Measurements from ENCODE around the gene LMO7.

Gene LMO7

GRCh38 chr13:75748874-75749273 is 112.7 kb downstream of the LMO7 start:
- DNase-seq (ENCODE audit: low read depth in 1 of 2, low spot score in 1 of 2): no peak
- Histone ChIP-seq H3K4me3 (replicated peaks; ENCODE audit: insufficient read depth, low read length) (no peak overlapping the region), H3K27ac (replicated peaks) (no peak overlapping the region), H3K27me3 (ENCODE audit: insufficient read depth, poor library complexity, severe bottlenecking) (no peaks in the 10 kb centered on the region)
- TF ChIP-seq GABPA (IDR thresholded peaks at IDR 0.05; ENCODE audit: low read depth) (no peak), REST (IDR thresholded peaks at IDR 0.05; ENCODE audit: insufficient replicate concordance, low read depth) (no peak), POLR2AphosphoS5 (IDR thresholded peaks at IDR 0.05; ENCODE audit: low read depth) (no peak), SPI1 (IDR thresholded peaks at IDR 0.05; ENCODE audit: borderline replicate concordance, low read depth) (no peak), CTCF (IDR thresholded peaks at IDR 0.05; ENCODE audit: insufficient read depth, low read length) (no peak)

- H3K27ac ChIP-seq (replicated peaks): no peak overlapping the region
- no peak for TF ChIP-seq CTCF (IDR thresholded peaks at IDR 0.05; ENCODE audit: insufficient read depth, low read length)
- no peak for TF ChIP-seq GABPA (IDR thresholded peaks at IDR 0.05; ENCODE audit: low read depth)
- no peak for TF ChIP-seq REST (IDR thresholded peaks at IDR 0.05; ENCODE audit: insufficient replicate concordance, low read depth)
- TF ChIP-seq POLR2AphosphoS5 (IDR thresholded peaks at IDR 0.05; ENCODE audit: low read depth): no peak
- no peak for TF ChIP-seq SPI1 (IDR thresholded peaks at IDR 0.05; ENCODE audit: borderline replicate concordance, low read depth)
- no peak for DNase-seq (ENCODE audit: low read depth in 1 of 2, low spot score in 1 of 2)
- H3K27me3 ChIP-seq (ENCODE audit: insufficient read depth, poor library complexity, severe bottlenecking): no peaks in the 10 kb centered on the region
- no peak overlapping the region for H3K4me3 ChIP-seq (replicated peaks; ENCODE audit: insufficient read depth, low read length)
These were observed 113.3 kb downstream of the LMO7 start for GRCh38 chr13:75749407-75749806.

- Histone ChIP-seq H3K27me3 (ENCODE audit: insufficient read depth, poor library complexity, severe bottlenecking) (no peaks in the 10 kb centered on the region), H3K4me3 (replicated peaks; ENCODE audit: insufficient read depth, low read length) (no peak overlapping the region), H3K27ac (replicated peaks) (no peak overlapping the region)
- TF ChIP-seq CTCF (IDR thresholded peaks at IDR 0.05; ENCODE audit: insufficient read depth, low read length) (no peak), POLR2AphosphoS5 (IDR thresholded peaks at IDR 0.05; ENCODE audit: low read depth) (no peak), GABPA (IDR thresholded peaks at IDR 0.05; ENCODE audit: low read depth) (no peak), REST (IDR thresholded peaks at IDR 0.05; ENCODE audit: insufficient replicate concordance, low read depth) (no peak), SPI1 (IDR thresholded peaks at IDR 0.05; ENCODE audit: borderline replicate concordance, low read depth) (no peak)
- no peak for DNase-seq (ENCODE audit: low read depth in 1 of 2, low spot score in 1 of 2)
These were observed 115.2 kb downstream of the LMO7 start for GRCh38 chr13:75751350-75751749.
